ENCODE data around the gene SEMA6C. TPM values are rescaled to one million over a fixed set of nuclear protein-coding genes. Genes with fewer than 3 reads are reported as not detected.

The SEMA6C gene
- total RNA-seq, 1 donor from 2014 or later: 10.1 TPM

- Histone ChIP-seq H3K27me3 (no peaks in the 10 kb centered on the region), H3K36me3 (no peaks in the 10 kb centered on the region), H3K9me3 (no peaks in the 10 kb centered on the region), H3K27ac (peak overlapping the region; percentile 64), H3K4me1 (peaks cover 45% of the 10 kb centered on the region), H3K4me3 (peak overlapping the region; percentile 54 to 64)
- TF ChIP-seq POLR2AphosphoS5 (IDR thresholded peaks at IDR 0.05; ENCODE audit: insufficient read depth in 1 of 2, low read depth in 1 of 2) (no peak), POLR2A (IDR thresholded peaks at IDR 0.05) (no peak), CTCF (IDR thresholded peaks at IDR 0.05) (no peak)
- no peak for DNase-seq (ENCODE audit: extremely low spot score in 2 of 2)
- intact Hi-C loops (cut with DNase I): no loop called here
Observed at GRCh38 chr1:151146072-151146411, 389 bp downstream of the SEMA6C start.

GRCh38 chr1:151145304-151146071 lies 943 bp downstream of the SEMA6C start:
- DNase-seq (ENCODE audit: extremely low spot score in 2 of 2): no peak
- intact Hi-C loops (cut with DNase I): no loop called here
- H3K4me1 ChIP-seq: peaks cover 45% of the 10 kb centered on the region

GRCh38 chr1:151144474-151145303 lies 1.7 kb downstream of the SEMA6C start:
- TF ChIP-seq POLR2A (IDR thresholded peaks at IDR 0.05) (no peak), CTCF (IDR thresholded peaks at IDR 0.05) (no peak), POLR2AphosphoS5 (IDR thresholded peaks at IDR 0.05; ENCODE audit: insufficient read depth in 1 of 2, low read depth in 1 of 2) (no peak)
- no peaks in the 10 kb centered on the region for H3K36me3 ChIP-seq
- no peaks in the 10 kb centered on the region for H3K9me3 ChIP-seq
- intact Hi-C loops (cut with DNase I): no loop called here
- DNase-seq (ENCODE audit: extremely low spot score in 2 of 2): no peak
- H3K27me3 ChIP-seq: no peaks in the 10 kb centered on the region
- peak overlapping the region; percentile 54 to 64 for H3K4me3 ChIP-seq
- H3K4me1 ChIP-seq: peaks cover 45% of the 10 kb centered on the region
- H3K27ac ChIP-seq: peak overlapping the region; percentile 64

More at GRCh38 chr1:151145304-151146071, 943 bp downstream of the SEMA6C start:
- Histone ChIP-seq H3K27ac (peak overlapping the region; percentile 64), H3K36me3 (no peaks in the 10 kb centered on the region), H3K27me3 (no peaks in the 10 kb centered on the region), H3K4me3 (peak overlapping the region; percentile 54 to 64), H3K9me3 (no peaks in the 10 kb centered on the region)
- no peak for TF ChIP-seq CTCF (IDR thresholded peaks at IDR 0.05)
- TF ChIP-seq POLR2A (IDR thresholded peaks at IDR 0.05): no peak
- no peak for TF ChIP-seq POLR2AphosphoS5 (IDR thresholded peaks at IDR 0.05; ENCODE audit: insufficient read depth in 1 of 2, low read depth in 1 of 2)

- Histone ChIP-seq H3K27me3 (no peaks in the 10 kb centered on the region), H3K4me1 (peaks cover 45% of the 10 kb centered on the region), H3K36me3 (no peaks in the 10 kb centered on the region), H3K27ac (no peak overlapping the region), H3K9me3 (no peaks in the 10 kb centered on the region), H3K4me3 (no peak overlapping the region)
- TF ChIP-seq POLR2A (IDR thresholded peaks at IDR 0.05) (no peak), CTCF (IDR thresholded peaks at IDR 0.05) (no peak), POLR2AphosphoS5 (IDR thresholded peaks at IDR 0.05; ENCODE audit: insufficient read depth in 1 of 2, low read depth in 1 of 2) (no peak)
- no peak for DNase-seq (ENCODE audit: extremely low spot score in 2 of 2)
- intact Hi-C loops (cut with DNase I): no loop called here
Observed at GRCh38 chr1:151143986-151144385, 2.4 kb downstream of the SEMA6C start.

Data from vagina (tissue), 2 donors.